B cell (primary cell): ENCODE measurements around the gene ESYT2. TPM values are rescaled to one million over a fixed set of nuclear protein-coding genes. Genes with fewer than 3 reads are reported as not detected.

ENCODE experiments used
- ATAC-seq: fragments of 200-7000 bp; cut with Tn5 transposase; one replicate; pipeline ENCODE4 v1.10.0; 2021; ENCODE audit warnings: low read depth, mild to moderate bottlenecking, moderate number of reproducible peaks, moderate library complexity
- CTCF ChIA-PET: fragments of 350-600 bp; sonication (Branson Sonifier 250); formaldehyde crosslinking; loops from one replicate; lab custom pipeline; 2021; ENCODE audit warnings: antibody characterized with exemption, inconsistent platforms; lab: Charles Lee
- POLR2A ChIA-PET: fragments of 350-600 bp; sonication (Branson Sonifier 250); formaldehyde crosslinking; loops from one replicate; lab custom pipeline; 2021; ENCODE audit warnings: antibody characterized with exemption; lab: Charles Lee
- DNase-seq: peaks from one replicate; pipeline ENCODE4 v3.0.0; 2013
- H2AFZ ChIP-seq: 2 replicates; pipeline ENCODE4 v1.6.1; 2012; ENCODE audit warnings: mild to moderate bottlenecking, low read depth, low read length; ENCODE audit not compliant: insufficient read depth, poor library complexity, severe bottlenecking
- H3K27ac ChIP-seq, 2 donors: 1 replicate in 1 of 2; 2 replicates in 1 of 2; pipeline ENCODE4 v1.5.1; 2012 to 2013; ENCODE audit warnings: low read length in 2 of 2, mild to moderate bottlenecking in 2 of 2, moderate library complexity in 1 of 2
- H3K27me3 ChIP-seq, 4 experiments: fragments of 200-600 bp in 1 of 4; sonication (generic) in 1 of 4; replicated peaks in 1 of 4; 1 replicate in 2 of 4; 2 replicates in 2 of 4; pipeline versions ENCODE4 v1.6.1 to v1.7.0; 2013 to 2016; ENCODE audit warnings: low read length in 3 of 4, mild to moderate bottlenecking in 2 of 4, mixed read lengths in 1 of 4, moderate library complexity in 1 of 4; ENCODE audit not compliant: insufficient read depth in 4 of 4, control insufficient read depth in 3 of 4; ENCODE audit errors: control extremely low read depth in 1 of 4
- H3K36me3 ChIP-seq, 2 experiments: replicated peaks in 1 of 2; 1 replicate in 1 of 2; 2 replicates in 1 of 2; pipeline versions ENCODE4 v1.6.1 to v1.7.1; 2013; ENCODE audit warnings: low read length in 1 of 2; ENCODE audit not compliant: insufficient read depth in 2 of 2, control insufficient read depth in 1 of 2; ENCODE audit errors: control extremely low read depth in 1 of 2, extremely low read depth in 1 of 2
- H3K4me1 ChIP-seq, 2 donors: fragments of 200-600 bp in 1 of 2; sonication (generic) in 1 of 2; 1 replicate in 1 of 2; 2 replicates in 1 of 2; pipeline versions ENCODE4 v1.5.1 to v1.6.1; 2013 to 2017; ENCODE audit warnings: low read length in 2 of 2; ENCODE audit not compliant: control insufficient read depth in 2 of 2, insufficient read depth in 2 of 2
- H3K4me2 ChIP-seq: replicated peaks from 2 replicates; pipeline ENCODE3; 2012; ENCODE audit warnings: mild to moderate bottlenecking, low read depth, low read length; ENCODE audit not compliant: poor library complexity, severe bottlenecking
- H3K4me3 ChIP-seq, 5 experiments: fragments of 200-600 bp in 1 of 5; sonication (generic) in 1 of 5; 1 replicate in 3 of 5; 2 replicates in 2 of 5; pipeline versions ENCODE4 v1.5.1 to v1.7.0; 2011 to 2016; ENCODE audit warnings: low read length in 4 of 5, mild to moderate bottlenecking in 4 of 5, low read depth in 2 of 5, control low read depth in 1 of 5, moderate library complexity in 1 of 5; ENCODE audit not compliant: insufficient read depth in 1 of 5; ENCODE audit errors: control extremely low read depth in 1 of 5, extremely low read depth in 1 of 5
- H3K79me2 ChIP-seq: fragments of 200-600 bp; sonication (generic); one replicate; pipeline ENCODE4 v1.6.0; 2016; ENCODE audit warnings: low read length; ENCODE audit not compliant: control insufficient read depth, insufficient read depth
- H3K9ac ChIP-seq: fragments of 200-600 bp; sonication (generic); 2 replicates; pipeline ENCODE4 v1.6.1; 2017; ENCODE audit warnings: mild to moderate bottlenecking, low read length, moderate library complexity
- H3K9me3 ChIP-seq, 3 donors: one replicate each; pipeline versions ENCODE4 v1.6.1 to v1.7.1; 2013; ENCODE audit warnings: low read length in 2 of 3; ENCODE audit not compliant: control insufficient read depth in 2 of 3, insufficient read depth in 1 of 3; ENCODE audit errors: control extremely low read depth in 1 of 3
- H4K20me1 ChIP-seq: 2 replicates; pipeline ENCODE4 v1.6.0; 2012; ENCODE audit warnings: mild to moderate bottlenecking, low read length; ENCODE audit not compliant: insufficient read depth, control insufficient read depth, poor library complexity, severe bottlenecking
- H3K27ac Mint-ChIP-seq: one replicate; pipeline ENCODE4 v1.8.0; 2021; ENCODE audit warnings: mixed read lengths
- H3K27me3 Mint-ChIP-seq: one replicate; pipeline ENCODE4 v1.8.0; 2021; ENCODE audit warnings: mixed read lengths
- H3K4me1 Mint-ChIP-seq: one replicate; pipeline ENCODE4 v1.8.0; 2021; ENCODE audit warnings: mixed read lengths
- H3K4me3 Mint-ChIP-seq: one replicate; pipeline ENCODE4 v1.8.0; 2021; ENCODE audit warnings: mixed read lengths
- H3K9me3 Mint-ChIP-seq: one replicate; pipeline ENCODE4 v1.8.0; 2022; ENCODE audit warnings: mixed read lengths; ENCODE audit not compliant: insufficient read depth
- CTCF ChIP-seq: fragments of 200-600 bp; IDR thresholded peaks from one replicate; pipeline ENCODE4 v1.8.0; 2022; ENCODE audit warnings: antibody characterized with exemption, mild to moderate bottlenecking
- EZH2 ChIP-seq: IDR thresholded peaks from 2 replicates; pipeline ENCODE4 v1.6.1; 2012; ENCODE audit warnings: borderline replicate concordance, low read depth, mild to moderate bottlenecking, moderate library complexity, low read length; ENCODE audit not compliant: insufficient read depth, poor library complexity, severe bottlenecking
- WGBS: methylation state at CpG from one replicate; pipeline ENCODE4 v1.1.5; 2013; ENCODE audit warnings: missing lambda C conversion rate; ENCODE audit not compliant: insufficient coverage; 5-methylcytosine and 5-hydroxymethylcytosine counted together
- intact Hi-C: fragments of 100-400 bp; cut with micrococcal nuclease; formaldehyde crosslinking; loops from one replicate; pipeline ENCODE4 v1.10.0; 2022
- polyA plus RNA-seq: library from polyadenylated mRNA; depleted of rRNA; stranded (reverse); fragments of >200 nt; gene quantifications from 2 replicates; pipeline ENCODE4 v1.2.3, GENCODE V29; 2012
- total RNA-seq, 2 donors: library from RNA; stranded (reverse); fragments of 120-200 nt in 1 of 2; gene quantifications; 1 replicate in 1 of 2; 2 replicates in 1 of 2; pipeline versions ENCODE4 v1.2.3 to v1.2.4, GENCODE V29; 2013 to 2022

ESYT2 gene
- total and polyA plus RNA-seq, 2 donors (not counting 1 experiment from before 2014, with no cell fraction given) = 12.0 to 34.2 TPM

GRCh38 chr7:158796667-158797066 lies 32.6 kb downstream of the ESYT2 start:
- Histone ChIP-seq H3K27ac (no peak overlapping the region), H3K4me2 (no peak overlapping the region), H3K36me3 (peaks cover 0 to 53% of the 10 kb centered on the region in 2 experiments), H3K9ac (no peak overlapping the region), H3K4me1 (no peaks in the 10 kb centered on the region), H3K27me3 (no peaks in the 10 kb centered on the region), H3K79me2 (peaks cover 15% of the 10 kb centered on the region), H2AFZ (no peak overlapping the region), H3K4me3 (no peak overlapping the region), H3K9me3 (no peaks in the 10 kb centered on the region), H4K20me1 (peaks cover 11% of the 10 kb centered on the region)
- TF ChIP-seq CTCF (no peak), EZH2 (no peak)
- no peak overlapping the region for H3K4me3 Mint-ChIP-seq
- peaks cover 2% of the 10 kb centered on the region for H3K4me1 Mint-ChIP-seq
- ChIA-PET CTCF (no interaction called here), POLR2A (no interaction called here)
- no peak overlapping the region for H3K27ac Mint-ChIP-seq
- intact Hi-C loops = no loop called here
- no peaks in the 10 kb centered on the region for H3K27me3 Mint-ChIP-seq
- DNase-seq = no peak
- no peaks in the 10 kb centered on the region for H3K9me3 Mint-ChIP-seq
- no peak for ATAC-seq
- WGBS = 86% methylated on average over 16 of the region's 23 CpGs

GRCh38 chr7:158795272-158795671 lies 34.0 kb downstream of the ESYT2 start:
- no peak overlapping the region for H3K9ac ChIP-seq
- DNase-seq (no peak), ATAC-seq (no peak)
- intact Hi-C loops = no loop called here
- H3K4me2 ChIP-seq = no peak overlapping the region
- H3K9me3 Mint-ChIP-seq = no peaks in the 10 kb centered on the region
- no peak overlapping the region for H3K4me3 ChIP-seq
- POLR2A ChIA-PET = no interaction called here
- no CpG with 5 or more reads among the region's 4 CpGs for WGBS
- H3K27ac ChIP-seq = no peak overlapping the region
- H2AFZ ChIP-seq = no peak overlapping the region
- peaks cover 4% of the 10 kb centered on the region for H3K79me2 ChIP-seq
- H3K4me1 Mint-ChIP-seq = peaks cover 2% of the 10 kb centered on the region
- H3K27me3 ChIP-seq = no peaks in the 10 kb centered on the region
- H3K9me3 ChIP-seq = no peaks in the 10 kb centered on the region
- peaks cover 11% of the 10 kb centered on the region for H4K20me1 ChIP-seq
- H3K27me3 Mint-ChIP-seq = no peaks in the 10 kb centered on the region
- no peak for TF ChIP-seq EZH2
- no peak for TF ChIP-seq CTCF
- H3K4me3 Mint-ChIP-seq = no peak overlapping the region
- CTCF ChIA-PET = no interaction called here
- H3K27ac Mint-ChIP-seq = no peak overlapping the region
- no peaks in the 10 kb centered on the region for H3K4me1 ChIP-seq
- H3K36me3 ChIP-seq = peaks cover 0 to 62% of the 10 kb centered on the region in 2 experiments
